Loucy (cell line): ENCODE measurements around the gene MRPL20.

ENCODE experiments used
- EZH2phosphoT487 ChIP-seq: fragments of 200-600 bp; IDR thresholded peaks from 2 replicates; pipeline ENCODE4 v1.6.1; 2018; ENCODE audit warnings: antibody characterized with exemption, mild to moderate bottlenecking, moderate library complexity, borderline replicate concordance
- TF ChIP-seq, protein P1 (sequence below): fragments of 200-600 bp; sonication (generic); conservative IDR thresholded peaks from 2 replicates; pipeline ENCODE4 v1.5.1; 2014; ENCODE audit warnings: mild to moderate bottlenecking, antibody characterized with exemption, low read length

DNA sequence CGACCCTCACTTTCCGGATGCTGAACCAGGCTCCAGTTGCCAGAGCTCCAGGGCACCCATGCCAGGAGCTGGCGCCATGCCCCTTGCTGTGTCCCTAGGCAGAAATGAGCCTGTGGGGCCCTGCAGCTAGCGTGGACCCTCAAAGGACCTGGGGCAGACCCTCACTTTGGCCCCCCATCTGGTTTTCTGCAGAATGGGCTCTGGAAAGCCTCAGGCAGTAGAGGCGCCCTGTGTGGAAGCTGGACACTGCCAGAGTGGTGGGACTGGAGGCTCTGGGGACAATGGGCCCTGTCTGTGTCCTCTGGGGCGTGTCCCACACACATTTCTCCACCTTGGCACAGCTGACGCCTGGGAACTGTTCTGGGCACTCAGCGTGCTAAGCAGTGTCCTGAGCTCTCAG is 25.8 kb downstream of the MRPL20 start:
- TF ChIP-seq, protein P1, sequence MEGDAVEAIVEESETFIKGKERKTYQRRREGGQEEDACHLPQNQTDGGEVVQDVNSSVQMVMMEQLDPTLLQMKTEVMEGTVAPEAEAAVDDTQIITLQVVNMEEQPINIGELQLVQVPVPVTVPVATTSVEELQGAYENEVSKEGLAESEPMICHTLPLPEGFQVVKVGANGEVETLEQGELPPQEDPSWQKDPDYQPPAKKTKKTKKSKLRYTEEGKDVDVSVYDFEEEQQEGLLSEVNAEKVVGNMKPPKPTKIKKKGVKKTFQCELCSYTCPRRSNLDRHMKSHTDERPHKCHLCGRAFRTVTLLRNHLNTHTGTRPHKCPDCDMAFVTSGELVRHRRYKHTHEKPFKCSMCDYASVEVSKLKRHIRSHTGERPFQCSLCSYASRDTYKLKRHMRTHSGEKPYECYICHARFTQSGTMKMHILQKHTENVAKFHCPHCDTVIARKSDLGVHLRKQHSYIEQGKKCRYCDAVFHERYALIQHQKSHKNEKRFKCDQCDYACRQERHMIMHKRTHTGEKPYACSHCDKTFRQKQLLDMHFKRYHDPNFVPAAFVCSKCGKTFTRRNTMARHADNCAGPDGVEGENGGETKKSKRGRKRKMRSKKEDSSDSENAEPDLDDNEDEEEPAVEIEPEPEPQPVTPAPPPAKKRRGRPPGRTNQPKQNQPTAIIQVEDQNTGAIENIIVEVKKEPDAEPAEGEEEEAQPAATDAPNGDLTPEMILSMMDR: no peak
- TF ChIP-seq EZH2phosphoT487: no peak
